Suprapubic skin (tissue), 4 donors: ENCODE data around the gene NCMAP. TPM values are rescaled to one million over a fixed set of nuclear protein-coding genes. Genes with fewer than 3 reads are reported as not detected.
A peak's percentile ranks its signal among the peaks of the same experiment; 100 is the strongest.
"Not testable (repeated sequence)": the region's sequence is repeated elsewhere in the genome, so short reads cannot be mapped to it uniquely, and the experiment has no call there.

Source experiments
- DNase-seq, 2 donors: peaks; one replicate each; pipeline ENCODE4 v3.0.0-alpha.2; 2019; ENCODE audit warnings: low spot score in 2 of 2
- H3K27ac ChIP-seq: fragments of 200-600 bp; sonication (generic); one replicate; pipeline ENCODE4 v1.5.1; 2019
- H3K27me3 ChIP-seq: fragments of 200-600 bp; sonication (generic); one replicate; pipeline ENCODE4 v1.5.1; 2019
- H3K36me3 ChIP-seq: fragments of 200-600 bp; sonication (generic); one replicate; pipeline ENCODE4 v1.5.1; 2019
- H3K4me1 ChIP-seq: fragments of 200-600 bp; sonication (generic); one replicate; pipeline ENCODE4 v1.5.1; 2019
- H3K4me3 ChIP-seq: fragments of 200-600 bp; sonication (generic); one replicate; pipeline ENCODE4 v1.5.1; 2019; ENCODE audit warnings: mild to moderate bottlenecking
- H3K9me3 ChIP-seq: fragments of 200-600 bp; sonication (generic); one replicate; pipeline ENCODE4 v1.5.1; 2019
- CTCF ChIP-seq, 2 donors: fragments of 200-600 bp in 1 of 2; fragments of 450-650 bp in 1 of 2; sonication (generic) in 1 of 2; IDR thresholded peaks; one replicate each; pipeline ENCODE4 v1.5.1; 2016 to 2019; ENCODE audit warnings: antibody characterized with exemption in 2 of 2, mild to moderate bottlenecking in 1 of 2, moderate library complexity in 1 of 2
- EP300 ChIP-seq: sonication (generic); formaldehyde crosslinking; IDR thresholded peaks from one replicate; pipeline ENCODE4 v1.6.1; 2017; ENCODE audit warnings: antibody characterized with exemption
- POLR2A ChIP-seq, 2 donors: fragments of 450-650 bp; IDR thresholded peaks; one replicate each; pipeline ENCODE4 v1.6.1; 2017; ENCODE audit warnings: antibody characterized with exemption in 2 of 2, mild to moderate bottlenecking in 2 of 2, moderate library complexity in 2 of 2
- POLR2AphosphoS5 ChIP-seq, 3 donors: sonication (generic); formaldehyde crosslinking; IDR thresholded peaks; one replicate each; pipeline ENCODE4 v1.6.1; 2017; ENCODE audit warnings: antibody characterized with exemption in 3 of 3
- WGBS: methylation state at CpG from one replicate; pipeline ENCODE4 v1.1.5; 2018; 5-methylcytosine and 5-hydroxymethylcytosine counted together
- total RNA-seq, 4 donors: library from RNA; depleted of rRNA; stranded (reverse); fragments of >200 nt; gene quantifications; one replicate each; pipeline ENCODE4 v1.1.0, GENCODE V29; 2016

Gene NCMAP
- total RNA-seq, 4 donors from 2014 or later: 0.24 to 1.1 (median 0.34) TPM; not detected in 1

GRCh38 chr1:24544239-24544638, 11.6 kb upstream of the NCMAP start:
- no peaks in the 10 kb centered on the region for H3K9me3 ChIP-seq
- no peak overlapping the region for H3K4me3 ChIP-seq
- TF ChIP-seq EP300 (no peak), POLR2A (IDR thresholded peaks at IDR 0.05) (no peak), POLR2AphosphoS5 (IDR thresholded peaks at IDR 0.05) (no peak), CTCF (IDR thresholded peaks at IDR 0.05) (no peak)

GRCh38 chr1:24545662-24546061, 10.2 kb upstream of the NCMAP start:
- DNase-seq: no peak
- no peak overlapping the region for H3K27ac ChIP-seq
- H3K9me3 ChIP-seq: no peaks in the 10 kb centered on the region
- TF ChIP-seq POLR2A (IDR thresholded peaks at IDR 0.05) (no peak), CTCF (IDR thresholded peaks at IDR 0.05) (no peak), EP300 (no peak), POLR2AphosphoS5 (IDR thresholded peaks at IDR 0.05) (no peak)
- no peaks in the 10 kb centered on the region for H3K4me1 ChIP-seq
- H3K36me3 ChIP-seq: no peaks in the 10 kb centered on the region
- H3K4me3 ChIP-seq: no peak overlapping the region
- H3K27me3 ChIP-seq: no peaks in the 10 kb centered on the region
- WGBS: 43% methylated on average over 1 of the region's 1 CpG

More at GRCh38 chr1:24544239-24544638, 11.6 kb upstream of the NCMAP start:
- Histone ChIP-seq H3K27me3 (no peaks in the 10 kb centered on the region), H3K27ac (no peak overlapping the region), H3K4me1 (no peaks in the 10 kb centered on the region), H3K36me3 (no peaks in the 10 kb centered on the region)
- no peak for DNase-seq

- Histone ChIP-seq H3K27ac (no peak overlapping the region), H3K27me3 (peaks cover 10% of the 10 kb centered on the region), H3K36me3 (no peaks in the 10 kb centered on the region), H3K4me3 (no peak overlapping the region), H3K4me1 (no peaks in the 10 kb centered on the region), H3K9me3 (no peaks in the 10 kb centered on the region)
- WGBS: 75% methylated on average over 5 of the region's 5 CpGs
- TF ChIP-seq POLR2AphosphoS5 (IDR thresholded peaks at IDR 0.05): no peak
- no peak for TF ChIP-seq POLR2A (IDR thresholded peaks at IDR 0.05)
- no peak for TF ChIP-seq EP300
- TF ChIP-seq CTCF (IDR thresholded peaks at IDR 0.05): no peak
- DNase-seq: no peak
These were observed 8.7 kb upstream of the NCMAP start for GRCh38 chr1:24547195-24547594.

- Histone ChIP-seq H3K36me3 (no peaks in the 10 kb centered on the region), H3K27ac (no peak overlapping the region), H3K4me3 (no peak overlapping the region), H3K27me3 (peaks cover 10% of the 10 kb centered on the region), H3K9me3 (no peaks in the 10 kb centered on the region), H3K4me1 (no peaks in the 10 kb centered on the region)
- WGBS: 69% methylated on average over 3 of the region's 3 CpGs
- TF ChIP-seq EP300 (no peak), CTCF (IDR thresholded peaks at IDR 0.05) (no peak), POLR2A (IDR thresholded peaks at IDR 0.05) (no peak), POLR2AphosphoS5 (IDR thresholded peaks at IDR 0.05) (no peak)
- DNase-seq: no peak
These were observed 7.8 kb upstream of the NCMAP start for GRCh38 chr1:24548070-24548469.

GRCh38 chr1:24549210-24549609, 6.7 kb upstream of the NCMAP start:
- not testable (repeated sequence) for H3K4me3 ChIP-seq, H3K27ac ChIP-seq, H3K9me3 ChIP-seq, DNase-seq, H3K36me3 ChIP-seq, H3K4me1 ChIP-seq
- WGBS: 74% methylated on average over 5 of the region's 5 CpGs
- H3K27me3 ChIP-seq: peaks cover 10% of the 10 kb centered on the region

GRCh38 chr1:24551290-24551959, 4.5 kb upstream of the NCMAP start:
- H3K27ac ChIP-seq: no peak overlapping the region
- peaks cover 23% of the 10 kb centered on the region for H3K27me3 ChIP-seq
- peaks cover 8% of the 10 kb centered on the region for H3K4me1 ChIP-seq
- TF ChIP-seq POLR2A (IDR thresholded peaks at IDR 0.05) (no peak), EP300 (no peak), CTCF (IDR thresholded peaks at IDR 0.05) (no peak), POLR2AphosphoS5 (IDR thresholded peaks at IDR 0.05) (no peak)
- peak in 1 of 2 donors; percentile 47 for DNase-seq
- H3K4me3 ChIP-seq: no peak overlapping the region
- WGBS: 60% methylated on average over 13 of the region's 13 CpGs
- no peaks in the 10 kb centered on the region for H3K9me3 ChIP-seq
- no peaks in the 10 kb centered on the region for H3K36me3 ChIP-seq
